Stimulated activated CD4-positive, alpha-beta T cell treated with anti-CD3 and anti-CD28 coated beads, TNF-alpha, amount 100 ng/mL, for 24 hours (primary cell): ENCODE data around the gene SIRPA.

ENCODE experiments used
- DNase-seq, 3 experiments: peaks; one replicate each; pipeline ENCODE4 v3.0.0-alpha.2; 2020; ENCODE audit warnings: low read depth in 3 of 3

SIRPA gene

GRCh38 chr20:1932971-1933370 is 37.8 kb downstream of the SIRPA start:
- DNase-seq, result no peak

- DNase-seq, result no peak
Measured at GRCh38 chr20:1933465-1933870, 38.3 kb downstream of the SIRPA start.

- DNase-seq, result no peak
Measured at GRCh38 chr20:1934156-1934555, 38.9 kb downstream of the SIRPA start.

GRCh38 chr20:1934721-1935573 is 39.7 kb downstream of the SIRPA start:
- DNase-seq, result no peak

GRCh38 chr20:1935696-1936366 is 40.6 kb downstream of the SIRPA start:
- DNase-seq, result no peak

GRCh38 chr20:1937316-1937976 is 42.2 kb downstream of the SIRPA start:
- no peak for DNase-seq

- DNase-seq, result no peak
Measured at GRCh38 chr20:1938464-1939269, 43.5 kb downstream of the SIRPA start.

GRCh38 chr20:1939270-1939595 is 44.0 kb downstream of the SIRPA start:
- no peak for DNase-seq

GRCh38 chr20:1940581-1940980 is 45.4 kb downstream of the SIRPA start:
- no peak for DNase-seq

- no peak for DNase-seq
Measured at GRCh38 chr20:1941226-1941625, 46.0 kb downstream of the SIRPA start.

GRCh38 chr20:1942061-1942460 is 46.9 kb downstream of the SIRPA start:
- no peak for DNase-seq

- DNase-seq, result no peak
Measured at GRCh38 chr20:1942486-1943274, 47.5 kb downstream of the SIRPA start.

- DNase-seq, result no peak
Measured at GRCh38 chr20:1943275-1944002, 48.2 kb downstream of the SIRPA start.

- DNase-seq, result no peak
Measured at GRCh38 chr20:1944345-1945091, 49.3 kb downstream of the SIRPA start.

- DNase-seq, result no peak
Measured at GRCh38 chr20:1945134-1945618, 50.0 kb downstream of the SIRPA start.

- no peak for DNase-seq
Measured at GRCh38 chr20:1945660-1946059, 50.5 kb downstream of the SIRPA start.

- DNase-seq, result no peak
Measured at GRCh38 chr20:1946442-1946761, 51.2 kb downstream of the SIRPA start.

GRCh38 chr20:1946762-1947534 is 51.7 kb downstream of the SIRPA start:
- DNase-seq, result no peak

GRCh38 chr20:1947535-1947846 is 52.3 kb downstream of the SIRPA start:
- DNase-seq, result no peak
